OCI-LY3 (cell line): Measurements from ENCODE around the gene HERC2.

Source experiments
- EZH2phosphoT487 ChIP-seq: fragments of 200-600 bp; shearing (Covaris generic); IDR thresholded peaks from 2 replicates; pipeline ENCODE4 v1.6.1; 2018; ENCODE audit warnings: antibody characterized with exemption, mixed run types, low read depth
- TF ChIP-seq, protein P1 (sequence below): fragments of 200-600, 300-600 bp; sonication (generic); IDR thresholded peaks from 2 replicates; pipeline ENCODE4 v1.5.1; 2014; ENCODE audit warnings: antibody characterized with exemption, low read length, low read depth

GRCh38 chr15:28154283-28154682 is 167.7 kb downstream of the HERC2 start:
- TF ChIP-seq, protein P1, sequence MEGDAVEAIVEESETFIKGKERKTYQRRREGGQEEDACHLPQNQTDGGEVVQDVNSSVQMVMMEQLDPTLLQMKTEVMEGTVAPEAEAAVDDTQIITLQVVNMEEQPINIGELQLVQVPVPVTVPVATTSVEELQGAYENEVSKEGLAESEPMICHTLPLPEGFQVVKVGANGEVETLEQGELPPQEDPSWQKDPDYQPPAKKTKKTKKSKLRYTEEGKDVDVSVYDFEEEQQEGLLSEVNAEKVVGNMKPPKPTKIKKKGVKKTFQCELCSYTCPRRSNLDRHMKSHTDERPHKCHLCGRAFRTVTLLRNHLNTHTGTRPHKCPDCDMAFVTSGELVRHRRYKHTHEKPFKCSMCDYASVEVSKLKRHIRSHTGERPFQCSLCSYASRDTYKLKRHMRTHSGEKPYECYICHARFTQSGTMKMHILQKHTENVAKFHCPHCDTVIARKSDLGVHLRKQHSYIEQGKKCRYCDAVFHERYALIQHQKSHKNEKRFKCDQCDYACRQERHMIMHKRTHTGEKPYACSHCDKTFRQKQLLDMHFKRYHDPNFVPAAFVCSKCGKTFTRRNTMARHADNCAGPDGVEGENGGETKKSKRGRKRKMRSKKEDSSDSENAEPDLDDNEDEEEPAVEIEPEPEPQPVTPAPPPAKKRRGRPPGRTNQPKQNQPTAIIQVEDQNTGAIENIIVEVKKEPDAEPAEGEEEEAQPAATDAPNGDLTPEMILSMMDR, result no peak
- TF ChIP-seq EZH2phosphoT487, result no peak
